GM12892 (cell line): ENCODE data around the gene GRID1.
A peak's percentile ranks its signal among the peaks of the same experiment; 100 is the strongest.
"Not testable (repeated sequence)": the region's sequence is repeated elsewhere in the genome, so short reads cannot be mapped to it uniquely, and the experiment has no call there.

Experiments used
- DNase-seq: peaks from one replicate; pipeline ENCODE4 v3.0.0; 2011; ENCODE audit not compliant: insufficient read length
- FAIRE-seq: peaks from 2 replicates; lab custom pipeline; 2011; peaks lifted over from hg19 to GRCh38; lab: Jason Lieb, UNC
- POLR2A ChIP-seq: IDR thresholded peaks from 2 replicates; pipeline ENCODE4 v1.6.1; 2011; ENCODE audit warnings: low read depth, low read length, control low read depth
- POLR2AphosphoS5 ChIP-seq: IDR thresholded peaks from 2 replicates; pipeline ENCODE4 v1.6.1; 2011; ENCODE audit warnings: low read depth, low read length, control low read depth
- TAF1 ChIP-seq: IDR thresholded peaks from 2 replicates; pipeline ENCODE4 v1.6.1; 2011; ENCODE audit warnings: low read depth, mild to moderate bottlenecking, control low read depth, low read length, borderline replicate concordance

GRID1 gene

GRCh38 chr10:86178401-86179152, 188.0 kb downstream of the GRID1 start:
- TF ChIP-seq TAF1 (no peak), POLR2A (no peak), POLR2AphosphoS5 (no peak)
- DNase-seq (peak; percentile 30), FAIRE-seq (no peak)

DNA sequence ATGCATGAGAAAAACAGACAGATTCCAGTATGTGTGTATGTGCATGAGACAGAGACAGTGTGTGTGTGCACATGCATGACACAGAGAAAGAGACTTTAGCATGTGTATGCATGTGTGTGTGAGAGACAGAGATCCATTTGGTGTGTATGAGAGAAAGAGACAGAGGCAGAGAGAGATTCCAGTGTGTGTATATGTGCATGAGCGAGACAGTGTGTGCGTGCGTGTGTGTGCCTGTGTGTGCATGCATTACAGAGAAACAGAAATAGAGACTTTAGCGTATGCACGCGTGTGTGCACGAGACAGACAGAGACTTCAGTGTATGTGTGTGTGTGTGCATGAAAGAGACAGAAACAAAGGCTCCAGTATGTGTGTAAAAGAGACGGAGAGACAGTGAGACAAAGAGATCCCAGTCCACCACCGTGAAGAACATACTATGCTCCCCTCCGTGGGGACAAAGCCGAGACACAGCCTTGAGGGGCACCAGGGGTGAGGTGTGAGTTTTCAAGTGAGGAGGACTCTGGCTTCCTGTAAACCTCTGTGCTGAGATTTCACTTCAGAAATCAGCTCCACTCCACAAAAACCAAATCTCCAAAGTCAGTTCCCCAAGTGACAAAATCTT, 188.9 kb downstream of the GRID1 start:
- DNase-seq (no peak), FAIRE-seq (no peak)
- TF ChIP-seq POLR2AphosphoS5: no peak
- no peak for TF ChIP-seq POLR2A
- no peak for TF ChIP-seq TAF1

GRCh38 chr10:86176850-86177536, 189.6 kb downstream of the GRID1 start:
- TF ChIP-seq POLR2A (no peak), POLR2AphosphoS5 (no peak), TAF1 (no peak)
- no peak for DNase-seq
- no peak for FAIRE-seq

GRCh38 chr10:86175476-86175875, 191.1 kb downstream of the GRID1 start:
- not testable (repeated sequence) for FAIRE-seq, DNase-seq

DNA sequence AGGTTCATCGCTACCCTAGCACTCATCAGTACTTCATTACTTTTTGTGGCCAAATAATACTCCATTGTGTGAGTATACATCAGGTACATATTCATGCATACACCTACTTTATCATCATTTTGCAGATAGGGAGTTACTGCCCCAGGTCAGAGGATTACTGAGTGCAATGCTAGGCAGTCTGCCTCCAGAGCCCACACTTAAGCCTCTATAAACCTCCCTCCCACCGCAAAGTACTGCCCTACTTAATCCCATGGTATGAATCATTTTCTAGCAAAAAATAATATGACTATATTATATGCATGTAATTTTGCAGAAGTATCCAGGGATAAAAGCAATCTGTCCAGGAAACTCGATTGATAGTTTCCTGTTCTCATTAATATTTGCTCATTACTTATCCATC, 194.3 kb downstream of the GRID1 start:
- TF ChIP-seq POLR2AphosphoS5 (no peak), POLR2A (no peak), TAF1 (no peak)
- DNase-seq (no peak), FAIRE-seq (no peak)

- TF ChIP-seq POLR2A (no peak), TAF1 (no peak), POLR2AphosphoS5 (no peak)
- DNase-seq (no peak), FAIRE-seq (no peak)
Measured at GRCh38 chr10:86170255-86171108, 196.1 kb downstream of the GRID1 start.

- no peak for TF ChIP-seq TAF1
- no peak for TF ChIP-seq POLR2A
- TF ChIP-seq POLR2AphosphoS5: no peak
- FAIRE-seq (no peak), DNase-seq (no peak)
Measured at GRCh38 chr10:86169506-86170254, 196.9 kb downstream of the GRID1 start.

- FAIRE-seq (no peak), DNase-seq (no peak)
- TF ChIP-seq TAF1 (no peak), POLR2AphosphoS5 (no peak), POLR2A (no peak)
Measured at GRCh38 chr10:86169066-86169465, 197.5 kb downstream of the GRID1 start.

GRCh38 chr10:86168256-86168655, 198.3 kb downstream of the GRID1 start:
- DNase-seq: no peak
- no peak for FAIRE-seq
- no peak for TF ChIP-seq TAF1

DNA sequence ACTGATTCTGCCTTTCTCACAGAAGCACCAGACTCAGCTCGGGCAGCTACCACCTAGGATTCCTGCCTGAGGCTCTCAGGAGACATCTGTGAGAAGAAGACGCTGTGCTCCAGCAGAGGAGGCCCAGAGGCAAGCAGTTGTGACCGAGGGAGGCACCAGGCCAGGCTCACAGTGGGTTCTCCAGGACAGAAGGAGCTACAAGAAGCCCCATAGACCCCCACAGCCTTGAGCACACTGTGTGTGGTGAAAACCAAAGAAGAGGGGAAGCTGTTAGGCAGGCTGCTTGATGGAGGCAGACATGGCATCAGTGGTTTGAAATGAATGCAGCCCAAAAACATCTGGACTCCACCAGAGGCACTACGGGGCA, 198.8 kb downstream of the GRID1 start:
- FAIRE-seq: no peak
- no peak for DNase-seq
- TF ChIP-seq POLR2AphosphoS5 (no peak), TAF1 (no peak), POLR2A (no peak)
